SH-SY5Y (cell line): Measurements from ENCODE around the gene AIRE.

Experiments
- GATA2 ChIP-seq: IDR thresholded peaks from 2 replicates; pipeline ENCODE4 v1.6.1; 2011; ENCODE audit warnings: mild to moderate bottlenecking, low read depth, low read length
- GATA3 ChIP-seq: IDR thresholded peaks from 2 replicates; pipeline ENCODE4 v1.6.1; 2011; ENCODE audit warnings: low read depth, mild to moderate bottlenecking, low read length, moderate library complexity

GRCh38 chr21:44337449-44337848 is 51.8 kb downstream of the AIRE start:
- TF ChIP-seq GATA3, result no peak
- TF ChIP-seq GATA2, result no peak
